Stomach (tissue), 4 donors: Measurements from ENCODE around the gene ROCK2.

Source experiments
- CTCF ChIP-seq, 7 experiments: fragments of 450-650 bp in 4 of 7; fragments of 200-600 bp in 3 of 7; sonication (generic) in 3 of 7; IDR thresholded peaks; one replicate each; pipeline ENCODE4 v1.5.1; 2016 to 2019; ENCODE audit warnings: antibody characterized with exemption in 7 of 7, control low read depth in 2 of 7, mild to moderate bottlenecking in 1 of 7
- POLR2A ChIP-seq, 4 donors: fragments of 450-650 bp; IDR thresholded peaks; one replicate each; pipeline ENCODE4 v1.6.1; 2016; ENCODE audit warnings: antibody characterized with exemption in 4 of 4, control low read depth in 2 of 4, mild to moderate bottlenecking in 1 of 4, moderate library complexity in 1 of 4
- POLR2AphosphoS5 ChIP-seq, 3 donors: sonication (generic); formaldehyde crosslinking; IDR thresholded peaks; one replicate each; pipeline ENCODE4 v1.6.1; 2016; ENCODE audit warnings: antibody characterized with exemption in 3 of 3

- no peak for TF ChIP-seq POLR2A (IDR thresholded peaks at IDR 0.05)
- no peak for TF ChIP-seq CTCF (IDR thresholded peaks at IDR 0.05)
- TF ChIP-seq POLR2AphosphoS5 (IDR thresholded peaks at IDR 0.05) = no peak
Observed at GRCh38 chr2:11365096-11365879, 20.9 kb upstream of the ROCK2 start.
